HG02623 (cell line): ENCODE measurements around the gene LRP8.
"Not testable (repeated sequence)": the region's sequence is repeated elsewhere in the genome, so short reads cannot be mapped to it uniquely, and the experiment has no call there.

Experiments used
- ATAC-seq: cut with Tn5 transposase; IDR thresholded peaks from one replicate; pipeline ENCODE4 v1.9.1; 2021; ENCODE audit warnings: moderate library complexity; ENCODE audit not compliant: unreplicated experiment

Gene LRP8

GRCh38 chr1:53285969-53286760, 41.7 kb downstream of the LRP8 start:
- no peak for ATAC-seq

GRCh38 chr1:53285546-53285945, 42.3 kb downstream of the LRP8 start:
- ATAC-seq: no peak

GRCh38 chr1:53284224-53285020, 43.4 kb downstream of the LRP8 start:
- ATAC-seq: no peak

GRCh38 chr1:53283156-53283555, 44.7 kb downstream of the LRP8 start:
- not testable (repeated sequence) for ATAC-seq

GRCh38 chr1:53281133-53281532, 46.7 kb downstream of the LRP8 start:
- ATAC-seq: no peak

- no peak for ATAC-seq
Measured at GRCh38 chr1:53280496-53280895, 47.4 kb downstream of the LRP8 start.

GRCh38 chr1:53279296-53280200, 48.3 kb downstream of the LRP8 start:
- ATAC-seq: no peak

- ATAC-seq: no peak
Measured at GRCh38 chr1:53278298-53278725, 49.6 kb downstream of the LRP8 start.

GRCh38 chr1:53277326-53277725, 50.5 kb downstream of the LRP8 start:
- no peak for ATAC-seq

- ATAC-seq: no peak
Measured at GRCh38 chr1:53276902-53277281, 51.0 kb downstream of the LRP8 start.

GRCh38 chr1:53276153-53276901, 51.5 kb downstream of the LRP8 start:
- no peak for ATAC-seq

- no peak for ATAC-seq
Measured at GRCh38 chr1:53275566-53275965, 52.3 kb downstream of the LRP8 start.

GRCh38 chr1:53274541-53275185, 53.2 kb downstream of the LRP8 start:
- no peak for ATAC-seq

GRCh38 chr1:53274026-53274425, 53.8 kb downstream of the LRP8 start:
- ATAC-seq: no peak

- ATAC-seq: no peak
Measured at GRCh38 chr1:53273526-53273925, 54.3 kb downstream of the LRP8 start.

- ATAC-seq: no peak
Measured at GRCh38 chr1:53272349-53272748, 55.5 kb downstream of the LRP8 start.

- no peak for ATAC-seq
Measured at GRCh38 chr1:53271446-53272090, 56.3 kb downstream of the LRP8 start.

- no peak for ATAC-seq
Measured at GRCh38 chr1:53270873-53271272, 57.0 kb downstream of the LRP8 start.

- no peak for ATAC-seq
Measured at GRCh38 chr1:53270107-53270506, 57.8 kb downstream of the LRP8 start.
